Left lobe of liver (tissue), 2 donors: ENCODE results near the gene PSG2. TPM values are rescaled to one million over a fixed set of nuclear protein-coding genes. Genes with fewer than 3 reads are reported as not detected.
"Not testable (repeated sequence)": the region's sequence is repeated elsewhere in the genome, so short reads cannot be mapped to it uniquely, and the experiment has no call there.

Experiments
- ATAC-seq: fragments of 200-7000 bp; cut with Tn5 transposase; one replicate; pipeline ENCODE4 v1.9.1; 2020; ENCODE audit warnings: mild to moderate bottlenecking, moderate library complexity
- DNase-seq: peaks from one replicate; pipeline ENCODE4 v3.0.0-alpha.2; 2020; ENCODE audit warnings: low spot score
- total RNA-seq: library from RNA; stranded (reverse); gene quantifications from one replicate; pipeline ENCODE4 v1.2.1, GENCODE V29; 2021
- donor health status: DM: no; HTN: no; CAD: no; lungs with moderate emphysema.
- donor health status: DM: no; HTN: yes; CAD: no.

The PSG2 gene
- total RNA-seq, 1 donor from 2014 or later, result not detected

- DNase-seq, ATAC-seq: not testable (repeated sequence)
Measured at GRCh38 chr19:43083721-43084120, 1.2 kb upstream of the PSG2 start.

GRCh38 chr19:43078311-43078710, 4.2 kb downstream of the PSG2 start:
- no peak for ATAC-seq
- DNase-seq, result no peak

- ATAC-seq, result not testable (repeated sequence)
Measured at GRCh38 chr19:43077881-43078280, 4.6 kb downstream of the PSG2 start.

GRCh38 chr19:43062418-43062817, 20.1 kb downstream of the PSG2 start:
- DNase-seq, ATAC-seq: not testable (repeated sequence)

More at GRCh38 chr19:43077881-43078280, 4.6 kb downstream of the PSG2 start:
- DNase-seq, result not testable (repeated sequence)

- not testable (repeated sequence) for ATAC-seq, DNase-seq
Measured at GRCh38 chr19:43061326-43061725, 21.2 kb downstream of the PSG2 start.

- ATAC-seq, DNase-seq: not testable (repeated sequence)
Measured at GRCh38 chr19:43060254-43060653, 22.2 kb downstream of the PSG2 start.

GRCh38 chr19:43059482-43059881, 23.0 kb downstream of the PSG2 start:
- not testable (repeated sequence) for ATAC-seq, DNase-seq

DNA sequence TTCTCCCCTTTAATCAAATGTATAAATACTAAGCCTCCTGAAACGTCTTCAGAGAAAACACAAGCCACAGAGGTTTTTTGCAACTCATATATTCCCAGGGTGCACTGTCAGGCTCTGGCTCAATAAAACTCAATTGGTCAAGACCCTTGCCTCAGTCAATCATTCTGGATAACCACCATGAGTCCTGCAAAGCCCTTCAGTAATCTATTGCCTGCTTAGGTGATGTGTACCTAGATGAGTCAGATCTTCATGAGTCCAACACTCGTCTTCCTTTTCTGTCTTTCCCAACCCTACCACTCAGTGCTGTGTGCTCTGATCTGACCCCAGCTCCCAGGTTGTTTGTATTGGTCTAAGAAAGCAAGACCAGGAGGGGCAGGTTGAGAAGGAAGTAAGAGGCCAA, 24.1 kb downstream of the PSG2 start:
- ATAC-seq, DNase-seq: not testable (repeated sequence)

DNA sequence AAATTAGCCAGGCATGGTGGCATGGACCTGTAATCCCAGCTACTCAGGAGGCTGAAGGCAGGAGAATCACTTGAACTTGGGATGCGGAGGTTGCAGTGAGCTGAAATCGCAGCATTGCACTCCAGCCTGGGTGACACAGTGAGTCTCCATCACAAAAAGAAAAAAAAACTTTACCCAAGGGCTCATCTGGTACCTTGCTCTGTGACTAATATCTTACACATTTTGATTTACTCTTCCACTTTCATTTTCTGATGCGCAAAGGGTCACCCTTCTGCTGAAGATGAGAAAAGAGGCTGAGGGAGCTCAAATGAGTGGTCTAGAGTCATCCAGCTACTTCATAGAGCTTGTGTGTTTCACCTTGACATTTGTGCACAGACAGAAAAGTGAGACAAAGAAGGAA, 34.5 kb downstream of the PSG2 start:
- not testable (repeated sequence) for DNase-seq, ATAC-seq

- DNase-seq, ATAC-seq: not testable (repeated sequence)
Measured at GRCh38 chr19:43046578-43046977, 35.9 kb downstream of the PSG2 start.

DNA sequence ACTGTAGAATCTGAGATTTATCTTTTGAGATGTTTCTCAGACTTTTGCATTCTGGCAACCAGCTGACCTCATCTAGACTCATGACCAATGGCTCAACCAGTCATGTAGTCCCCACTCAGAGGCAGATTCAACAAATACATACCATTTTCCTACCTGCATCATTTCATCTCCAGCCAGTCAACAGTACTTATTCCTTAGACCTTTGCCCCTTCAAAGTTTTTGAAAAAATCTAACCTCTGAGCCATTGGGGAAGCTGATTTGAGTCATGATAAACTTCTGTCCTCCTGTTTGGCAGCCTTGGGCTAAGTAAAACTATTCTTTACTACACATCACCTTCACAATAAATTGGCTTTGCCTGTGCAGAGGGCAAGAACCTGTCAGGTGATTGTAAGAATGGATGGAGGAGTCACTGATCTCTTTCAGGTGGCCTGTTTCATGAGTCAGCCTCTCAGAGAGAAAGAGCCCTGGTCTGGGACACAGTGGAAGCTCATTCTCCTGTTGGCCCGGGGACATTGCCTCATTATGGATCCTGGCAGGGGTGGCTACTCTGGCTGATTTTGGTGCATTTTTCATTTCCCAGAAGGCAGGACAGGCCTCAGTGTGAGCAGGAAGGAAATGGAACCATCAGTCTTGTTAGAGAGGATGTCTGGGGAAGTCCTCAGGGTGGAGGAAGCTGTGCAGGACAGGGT, 38.9 kb downstream of the PSG2 start:
- DNase-seq, ATAC-seq: not testable (repeated sequence)

DNA sequence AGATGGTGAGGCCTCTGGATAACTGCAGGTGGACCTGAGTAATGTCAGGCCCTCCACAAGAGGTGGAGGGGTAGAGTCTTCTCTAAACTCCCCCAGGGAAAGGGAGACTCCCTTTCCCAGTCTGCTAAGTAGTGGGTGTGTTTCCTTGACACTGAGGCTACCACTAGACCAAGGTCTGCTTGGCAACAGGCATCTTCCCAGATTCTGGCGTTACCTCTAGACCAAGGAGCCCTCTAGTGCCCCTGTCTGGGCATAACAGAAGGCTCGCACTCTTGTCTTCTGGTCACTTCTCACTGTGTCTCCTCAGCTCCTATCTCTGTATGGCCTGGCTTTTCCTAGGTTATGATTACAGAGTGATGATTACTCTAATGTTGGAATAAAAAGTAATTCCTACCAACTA, 50.9 kb downstream of the PSG2 start:
- not testable (repeated sequence) for ATAC-seq, DNase-seq

- DNase-seq, result no peak
- ATAC-seq, result no peak
Measured at GRCh38 chr19:43028866-43029265, 53.6 kb downstream of the PSG2 start.

DNA sequence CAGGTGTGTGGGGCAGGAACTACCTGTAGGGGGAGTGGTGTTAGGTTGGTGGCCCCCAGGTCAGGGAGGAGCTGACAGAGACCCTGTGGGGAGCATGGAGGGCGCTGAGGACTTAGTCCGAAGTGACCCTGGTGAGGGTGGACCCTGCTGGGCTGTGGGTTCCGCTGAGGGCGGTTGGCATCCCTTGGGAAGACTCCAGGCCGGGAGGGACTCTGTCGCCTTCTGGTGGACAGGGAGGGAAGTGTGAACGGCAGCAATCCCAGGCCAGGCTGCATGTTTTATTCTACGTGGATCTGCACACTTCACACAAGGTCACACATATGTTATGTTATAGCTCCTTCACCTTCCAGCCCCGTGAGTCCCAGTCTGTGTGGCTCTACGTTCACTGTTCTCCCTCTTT, 54.5 kb downstream of the PSG2 start:
- DNase-seq, ATAC-seq: not testable (repeated sequence)

DNA sequence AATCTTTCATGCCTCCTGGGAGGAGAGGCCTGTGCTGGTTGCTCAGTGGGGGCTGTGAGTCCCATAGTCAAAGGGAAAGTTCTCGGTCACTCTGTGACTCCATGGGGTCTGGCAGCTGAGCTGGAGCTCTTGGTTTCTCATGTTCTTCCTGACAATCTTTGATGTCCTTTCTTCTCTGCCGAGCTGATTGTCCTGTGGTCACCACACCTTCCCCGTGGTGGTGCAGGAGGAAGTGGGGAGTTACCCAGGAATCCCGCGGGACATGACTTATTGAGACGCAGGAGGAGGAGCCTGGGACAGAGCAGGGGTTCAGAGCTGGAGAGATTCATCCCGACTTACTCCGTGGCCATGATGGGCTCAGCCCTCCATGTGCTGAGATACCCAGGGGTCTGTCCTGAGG, 55.4 kb downstream of the PSG2 start:
- not testable (repeated sequence) for ATAC-seq, DNase-seq

- DNase-seq, ATAC-seq: not testable (repeated sequence)
Measured at GRCh38 chr19:43026369-43026768, 56.1 kb downstream of the PSG2 start, which contains the start of gene PSG11. PSG11 (minus strand) TSS chr19:43026469; CDS start chr19:43026372, 97 bp downstream.

GRCh38 chr19:43022098-43022497, 60.4 kb downstream of the PSG2 start:
- not testable (repeated sequence) for DNase-seq, ATAC-seq

DNA sequence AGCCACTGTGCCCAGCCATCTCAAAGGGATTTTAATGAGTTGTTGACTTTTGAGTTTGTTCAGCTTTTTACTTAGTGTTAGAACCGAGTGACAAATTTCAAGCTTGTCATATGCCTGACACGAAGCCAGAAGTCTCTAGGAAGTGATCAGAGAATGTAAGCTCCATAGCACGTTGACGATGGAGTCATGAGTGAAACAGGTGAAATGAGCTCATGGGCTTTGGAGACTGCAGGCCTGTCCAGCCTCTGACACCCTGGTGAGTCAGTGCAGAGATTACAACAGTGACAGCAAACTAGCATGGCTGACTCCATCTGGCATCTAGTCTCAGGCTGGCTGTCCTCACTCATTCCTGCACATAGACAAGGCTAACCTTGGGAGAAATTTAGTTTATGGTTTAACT, 60.9 kb downstream of the PSG2 start:
- DNase-seq, ATAC-seq: not testable (repeated sequence)

- not testable (repeated sequence) for DNase-seq, ATAC-seq
Measured at GRCh38 chr19:43019588-43019987, 62.9 kb downstream of the PSG2 start.
